K562 (cell line): ENCODE data around the gene ZC3H7B. TPM values are rescaled to one million over a fixed set of nuclear protein-coding genes. Genes with fewer than 3 reads are reported as not detected.

Experiments used
- ATAC-seq: fragments of 200-7000 bp; cut with Tn5 transposase; 3 replicates; pipeline ENCODE4 v1.9.1; 2020; ENCODE audit warnings: moderate library complexity
- BruUV-seq: library from RNA; stranded (reverse); fragments of 400-500 nt; replicated peaks from 2 replicates; lab custom pipeline; 2021; lab: Mats Ljungman, UMichigan
- CTCF ChIA-PET: fragments of 300-600 bp; formaldehyde crosslinking; extraction: SDS; loops from one replicate; lab custom pipeline; 2021; ENCODE audit warnings: low intra/inter-chr PET ratio; lab: Yijun Ruan, JAX
- POLR2A ChIA-PET: fragments of 300-600, 350-650 bp; sonication (Branson Sonifier 250); formaldehyde crosslinking; extraction: SDS; loops from one replicate; lab custom pipeline; 2021; ENCODE audit warnings: antibody characterized with exemption, inconsistent platforms; lab: Yijun Ruan, JAX
- DNase-seq, 4 experiments: peaks; one replicate each; pipeline versions ENCODE4 v3.0.0 to v3.0.0-alpha.2; 2011 to 2018; ENCODE audit warnings: low spot score in 3 of 4, mixed read lengths in 3 of 4; ENCODE audit errors: extremely low read depth in 1 of 4
- FAIRE-seq: peaks from 2 replicates; lab custom pipeline; 2011; peaks lifted over from hg19 to GRCh38; lab: Jason Lieb, UNC
- H2AFZ ChIP-seq: 2 replicates; pipeline ENCODE4 v1.6.0; 2011; ENCODE audit warnings: low read depth, low read length, control low read depth, inconsistent platforms
- H3K27ac ChIP-seq: fragments of 200-600 bp; 3 replicates; pipeline ENCODE4 v1.8.0; 2011; ENCODE audit warnings: low read depth, mild to moderate bottlenecking, control low read depth, inconsistent platforms, low read length, moderate library complexity, mixed read lengths; ENCODE audit errors: extremely low read depth
- H3K27me3 ChIP-seq, 2 experiments: fragments of 300-600 bp in 1 of 2; 2 replicates in 1 of 2; 3 replicates in 1 of 2; pipeline versions ENCODE4 v1.6.0 to v1.8.0; 2011; ENCODE audit warnings: inconsistent platforms in 2 of 2, low read length in 2 of 2, mild to moderate bottlenecking in 1 of 2, mixed read lengths in 1 of 2, moderate library complexity in 1 of 2; ENCODE audit not compliant: control insufficient read depth in 2 of 2, insufficient read depth in 2 of 2
- H3K36me3 ChIP-seq: fragments of 300-600 bp; 3 replicates; pipeline ENCODE4 v1.8.0; 2011; ENCODE audit warnings: mild to moderate bottlenecking, low read length, inconsistent platforms; ENCODE audit not compliant: control insufficient read depth, insufficient read depth
- H3K4me1 ChIP-seq, 2 experiments: fragments of 200-600 bp in 1 of 2; replicated peaks in 1 of 2; 2 replicates in 1 of 2; 3 replicates in 1 of 2; pipeline versions ENCODE4 v1.5.1 to v1.8.0; 2011; ENCODE audit warnings: inconsistent platforms in 2 of 2, low read length in 2 of 2, mild to moderate bottlenecking in 1 of 2, mixed read lengths in 1 of 2, moderate library complexity in 1 of 2; ENCODE audit not compliant: control insufficient read depth in 2 of 2, insufficient read depth in 2 of 2
- H3K4me2 ChIP-seq: 2 replicates; pipeline ENCODE4 v1.6.1; 2011; ENCODE audit warnings: low read length, control low read depth, inconsistent platforms, mixed read lengths; ENCODE audit not compliant: insufficient read depth
- H3K4me3 ChIP-seq: fragments of 200-600 bp; sonication (generic), shearing (Covaris generic); 2 replicates; pipeline ENCODE4 v1.5.1; 2016; ENCODE audit warnings: control low read depth, inconsistent platforms
- H3K79me2 ChIP-seq: fragments of 200-600 bp; 3 replicates; pipeline ENCODE4 v1.8.0; 2011; ENCODE audit warnings: low read length, inconsistent platforms; ENCODE audit not compliant: control insufficient read depth, insufficient read depth
- H3K9ac ChIP-seq, 2 experiments: 2 replicates each; pipeline versions ENCODE4 v1.6.0 to v1.6.1; 2011; ENCODE audit warnings: low read depth in 2 of 2, low read length in 2 of 2, control low read depth in 1 of 2, inconsistent platforms in 1 of 2, mild to moderate bottlenecking in 1 of 2, mixed read lengths in 1 of 2; ENCODE audit not compliant: insufficient read depth in 1 of 2
- H3K9me1 ChIP-seq: one replicate; pipeline ENCODE4 v1.6.0; 2011; ENCODE audit warnings: inconsistent platforms, mild to moderate bottlenecking, low read length, moderate library complexity; ENCODE audit not compliant: control insufficient read depth, insufficient read depth
- H3K9me3 ChIP-seq: replicated peaks from 2 replicates; pipeline ENCODE4 v1.5.1; 2011; ENCODE audit warnings: low read depth, low read length, inconsistent platforms; ENCODE audit not compliant: control insufficient read depth, insufficient read depth
- H4K20me1 ChIP-seq: replicated peaks from 2 replicates; pipeline ENCODE4 v1.6.1; 2011; ENCODE audit warnings: low read length, inconsistent platforms, mixed read lengths; ENCODE audit not compliant: control insufficient read depth, insufficient read depth
- GABPB1 ChIP-seq: sonication (generic); formaldehyde crosslinking; IDR thresholded peaks from 2 replicates; pipeline ENCODE4 v1.8.0; 2022; ENCODE audit warnings: mild to moderate bottlenecking, missing genetic modification reagents
- POLR2G ChIP-seq: fragments of 200-400 bp; formaldehyde crosslinking; IDR thresholded peaks from 2 replicates; pipeline ENCODE4 v1.6.1; 2017; ENCODE audit warnings: low read depth, mild to moderate bottlenecking, antibody characterized with exemption, low read length, moderate library complexity
- WGBS: fragments of 100-300 bp; shearing (Covaris generic); methylation state at CpG from one replicate; pipeline ENCODE4 v1.1.6; 2016; ENCODE audit warnings: low coverage, mixed read lengths; ENCODE audit not compliant: insufficient coverage; ENCODE audit errors: missing lambda C conversion rate; 5-methylcytosine and 5-hydroxymethylcytosine counted together
- in situ Hi-C: fragments of 300-500 bp; cut with MboI; formaldehyde crosslinking; loops from 4 replicates; pipeline ENCODE4 v1.15.0; 2018; ENCODE audit warnings: inconsistent platforms, mixed read lengths
- intact Hi-C: fragments of 100-400 bp; cut with micrococcal nuclease; formaldehyde crosslinking; loops from 2 replicates; pipeline ENCODE4 v1.14.2; 2022
- polyA plus RNA-seq, 8 experiments: library from polyadenylated mRNA; depleted of rRNA in 4 of 8; stranded (reverse) in 5 of 8; unstranded in 3 of 8; fragments of >200 nt; fragmentation: Nextera tagmentation in 2 of 8; fragmentation: Illumina TruSeq in 1 of 8; extraction: Ambion mirVana in 2 of 8; extraction: Trizol in 1 of 8; gene quantifications; 2 replicates each; pipeline versions ENCODE4 v1.2.1 to v1.2.3, GENCODE V29; 2011 to 2014; ENCODE audit warnings: inconsistent platforms in 1 of 8, missing spikeins in 1 of 8
- total RNA-seq, 7 experiments: library from RNA; depleted of rRNA in 6 of 7; stranded (reverse); fragments of >200 nt in 6 of 7; fragmentation: Illumina TruSeq in 2 of 7; extraction: Trizol in 2 of 7; gene quantifications; 2 replicates each; pipeline versions ENCODE4 v1.2.1 to v1.2.3, GENCODE V29; 2011 to 2021; ENCODE audit warnings: low replicate concordance in 1 of 7
- TF ChIP-seq, protein P1 (sequence below): fragments of 250-450 bp; sonication (Bioruptor Pico); IDR thresholded peaks from 2 replicates; pipeline ENCODE4 v1.4.0; 2020; ENCODE audit warnings: mild to moderate bottlenecking
- TF ChIP-seq, protein P2 (sequence below): fragments of 450-650 bp; IDR thresholded peaks from 2 replicates; pipeline ENCODE4 v1.7.1; 2018; ENCODE audit warnings: mild to moderate bottlenecking, low read depth; ENCODE audit not compliant: partially characterized antibody
- TF ChIP-seq, protein P3 (sequence below): IDR thresholded peaks from 2 replicates; pipeline ENCODE4 v1.6.1; 2012; ENCODE audit warnings: low read depth, low read length, improper control_type of control experiment, borderline replicate concordance

ZC3H7B gene
- total and polyA plus RNA-seq, 9 of the 15 experiments (the other 6 are each of a cell fraction or from before 2014, with no cell fraction given): 0.07 to 49.8 (median 26.8) TPM

DNA sequence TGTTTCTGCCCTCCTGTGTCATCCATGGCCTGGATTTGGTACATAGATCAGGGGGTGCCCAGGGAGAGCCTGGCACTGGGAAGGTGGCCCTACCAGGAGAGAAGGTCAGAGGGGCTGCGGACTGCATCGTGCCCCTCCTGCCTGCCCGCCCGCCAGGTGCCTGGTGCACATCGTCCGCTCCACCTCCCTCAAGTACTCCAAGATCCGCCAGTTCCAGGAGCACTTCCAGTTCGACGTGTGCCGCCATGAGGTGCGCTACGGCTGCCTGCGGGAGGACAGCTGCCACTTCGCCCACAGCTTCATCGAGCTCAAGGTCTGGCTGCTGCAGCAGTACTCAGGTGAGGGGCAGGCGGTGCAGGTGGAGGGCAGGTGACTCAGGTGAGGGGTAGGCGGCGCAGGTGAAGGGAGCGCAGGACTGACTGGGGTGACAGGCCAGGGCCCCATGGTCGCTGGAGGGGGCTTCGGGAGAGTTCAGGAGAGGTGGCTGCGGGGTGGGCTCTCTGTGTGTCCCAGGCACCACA lies 47.7 kb downstream of the ZC3H7B start:
- Histone ChIP-seq H3K27me3 (no peaks in the 10 kb centered on the region), H3K4me1 (peaks cover 10 to 23% of the 10 kb centered on the region in 2 experiments; a peak in 4 of 5 replicates), H4K20me1 (no peaks in the 10 kb centered on the region), H2AFZ (no peak overlapping the region), H3K9me3 (no peaks in the 10 kb centered on the region), H3K4me2 (no peak overlapping the region), H3K4me3 (no peak overlapping the region), H3K36me3 (peaks cover 85% of the 10 kb centered on the region; the same call in 2 of the 3 replicates), H3K79me2 (no peaks in the 10 kb centered on the region; the same call in 2 of the 3 replicates), H3K9me1 (no peaks in the 10 kb centered on the region), H3K9ac (peak overlapping the region in 1 of 2 experiments; percentile 24; a peak in 1 of 4 replicates), H3K27ac (no peak overlapping the region)
- FAIRE-seq (no peak), DNase-seq (no peak), ATAC-seq (no peak)
- ChIA-PET POLR2A (interaction anchor here (1.8 to 2.2 kb wide), 2 partner anchors 12 kb away, joined by 5 to 10 read pairs; no protein-coding TSS in a partner anchor), CTCF (no interaction called here)
- TF ChIP-seq, protein P1, sequence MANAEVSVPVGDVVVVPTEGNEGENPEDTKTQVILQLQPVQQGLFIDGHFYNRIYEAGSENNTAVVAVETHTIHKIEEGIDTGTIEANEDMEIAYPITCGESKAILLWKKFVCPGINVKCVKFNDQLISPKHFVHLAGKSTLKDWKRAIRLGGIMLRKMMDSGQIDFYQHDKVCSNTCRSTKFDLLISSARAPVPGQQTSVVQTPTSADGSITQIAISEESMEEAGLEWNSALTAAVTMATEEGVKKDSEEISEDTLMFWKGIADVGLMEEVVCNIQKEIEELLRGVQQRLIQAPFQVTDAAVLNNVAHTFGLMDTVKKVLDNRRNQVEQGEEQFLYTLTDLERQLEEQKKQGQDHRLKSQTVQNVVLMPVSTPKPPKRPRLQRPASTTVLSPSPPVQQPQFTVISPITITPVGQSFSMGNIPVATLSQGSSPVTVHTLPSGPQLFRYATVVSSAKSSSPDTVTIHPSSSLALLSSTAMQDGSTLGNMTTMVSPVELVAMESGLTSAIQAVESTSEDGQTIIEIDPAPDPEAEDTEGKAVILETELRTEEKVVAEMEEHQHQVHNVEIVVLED (CRISPR knock-in tag): no peak
- TF ChIP-seq, protein P2, sequence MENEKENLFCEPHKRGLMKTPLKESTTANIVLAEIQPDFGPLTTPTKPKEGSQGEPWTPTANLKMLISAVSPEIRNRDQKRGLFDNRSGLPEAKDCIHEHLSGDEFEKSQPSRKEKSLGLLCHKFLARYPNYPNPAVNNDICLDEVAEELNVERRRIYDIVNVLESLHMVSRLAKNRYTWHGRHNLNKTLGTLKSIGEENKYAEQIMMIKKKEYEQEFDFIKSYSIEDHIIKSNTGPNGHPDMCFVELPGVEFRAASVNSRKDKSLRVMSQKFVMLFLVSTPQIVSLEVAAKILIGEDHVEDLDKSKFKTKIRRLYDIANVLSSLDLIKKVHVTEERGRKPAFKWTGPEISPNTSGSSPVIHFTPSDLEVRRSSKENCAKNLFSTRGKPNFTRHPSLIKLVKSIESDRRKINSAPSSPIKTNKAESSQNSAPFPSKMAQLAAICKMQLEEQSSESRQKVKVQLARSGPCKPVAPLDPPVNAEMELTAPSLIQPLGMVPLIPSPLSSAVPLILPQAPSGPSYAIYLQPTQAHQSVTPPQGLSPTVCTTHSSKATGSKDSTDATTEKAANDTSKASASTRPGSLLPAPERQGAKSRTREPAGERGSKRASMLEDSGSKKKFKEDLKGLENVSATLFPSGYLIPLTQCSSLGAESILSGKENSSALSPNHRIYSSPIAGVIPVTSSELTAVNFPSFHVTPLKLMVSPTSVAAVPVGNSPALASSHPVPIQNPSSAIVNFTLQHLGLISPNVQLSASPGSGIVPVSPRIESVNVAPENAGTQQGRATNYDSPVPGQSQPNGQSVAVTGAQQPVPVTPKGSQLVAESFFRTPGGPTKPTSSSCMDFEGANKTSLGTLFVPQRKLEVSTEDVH: no peak
- TF ChIP-seq POLR2G (peak; percentile 30; the same call in 1 of the 2 replicates), GABPB1 (CRISPR knock-in tag) (no peak)
- TF ChIP-seq, protein P3, sequence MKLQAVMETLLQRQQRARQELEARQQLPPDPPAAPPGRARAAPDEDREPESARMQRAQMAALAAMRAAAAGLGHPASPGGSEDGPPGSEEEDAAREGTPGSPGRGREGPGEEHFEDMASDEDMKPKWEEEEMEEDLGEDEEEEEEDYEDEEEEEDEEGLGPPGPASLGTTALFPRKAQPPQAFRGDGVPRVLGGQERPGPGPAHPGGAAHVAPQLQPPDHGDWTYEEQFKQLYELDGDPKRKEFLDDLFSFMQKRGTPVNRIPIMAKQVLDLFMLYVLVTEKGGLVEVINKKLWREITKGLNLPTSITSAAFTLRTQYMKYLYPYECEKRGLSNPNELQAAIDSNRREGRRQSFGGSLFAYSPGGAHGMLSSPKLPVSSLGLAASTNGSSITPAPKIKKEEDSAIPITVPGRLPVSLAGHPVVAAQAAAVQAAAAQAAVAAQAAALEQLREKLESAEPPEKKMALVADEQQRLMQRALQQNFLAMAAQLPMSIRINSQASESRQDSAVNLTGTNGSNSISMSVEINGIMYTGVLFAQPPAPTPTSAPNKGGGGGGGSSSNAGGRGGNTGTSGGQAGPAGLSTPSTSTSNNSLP: no peak
- intact Hi-C loops (no loop called here), in situ Hi-C loops (no loop called here)
- BruUV-seq: no TSS peak
- WGBS: 100% methylated on average over 6 of the region's 22 CpGs
